Common myeloid progenitor, CD34-positive (primary cell): Measurements from ENCODE around the gene DUSP9.

ENCODE experiments used
- CTCF ChIA-PET: fragments of 350-600 bp; sonication (Branson Sonifier 250); formaldehyde crosslinking; loops from one replicate; lab custom pipeline; 2021; ENCODE audit warnings: antibody characterized with exemption; lab: Charles Lee
- POLR2A ChIA-PET: fragments of 350-600 bp; sonication (Branson Sonifier 250); formaldehyde crosslinking; loops from one replicate; lab custom pipeline; 2021; ENCODE audit warnings: antibody characterized with exemption; lab: Charles Lee
- DNase-seq, 3 donors: peaks; one replicate each; pipeline versions ENCODE4 v3.0.0 to v3.0.0-alpha.2; 2013
- H3K27ac ChIP-seq, 2 experiments: 1 replicate in 1 of 2; 2 replicates in 1 of 2; pipeline ENCODE4 v1.7.0; 2013; ENCODE audit warnings: inconsistent platforms in 2 of 2, low read length in 2 of 2, mild to moderate bottlenecking in 2 of 2, low read depth in 1 of 2, moderate library complexity in 1 of 2; ENCODE audit not compliant: severe bottlenecking in 2 of 2, insufficient read depth in 1 of 2, poor library complexity in 1 of 2
- H3K27me3 ChIP-seq, 5 experiments: replicated peaks in 2 of 5; 1 replicate in 3 of 5; 2 replicates in 2 of 5; pipeline versions ENCODE4 v1.6.1 to v1.7.0; 2013; ENCODE audit warnings: low read length in 4 of 5, mild to moderate bottlenecking in 2 of 5, moderate library complexity in 2 of 5, inconsistent platforms in 1 of 5; ENCODE audit not compliant: insufficient read depth in 5 of 5, control insufficient read depth in 4 of 5
- H3K36me3 ChIP-seq, 4 experiments: 1 replicate in 2 of 4; 2 replicates in 2 of 4; pipeline versions ENCODE4 v1.6.1 to v1.7.0; 2013; ENCODE audit warnings: low read length in 3 of 4, control low read depth in 1 of 4, mild to moderate bottlenecking in 1 of 4; ENCODE audit not compliant: control insufficient read depth in 4 of 4, insufficient read depth in 4 of 4
- H3K4me1 ChIP-seq, 4 experiments: 1 replicate in 3 of 4; 2 replicates in 1 of 4; pipeline versions ENCODE4 v1.6.1 to v1.7.1; 2013; ENCODE audit warnings: low read length in 3 of 4, mild to moderate bottlenecking in 3 of 4, control low read depth in 1 of 4, inconsistent platforms in 1 of 4, moderate library complexity in 1 of 4; ENCODE audit not compliant: control insufficient read depth in 4 of 4, insufficient read depth in 4 of 4; ENCODE audit errors: control extremely low read depth in 1 of 4
- H3K4me3 ChIP-seq, 7 experiments: 1 replicate in 4 of 7; 2 replicates in 3 of 7; pipeline versions ENCODE4 v1.5.1 to v1.7.0; 2013; ENCODE audit warnings: mild to moderate bottlenecking in 7 of 7, low read length in 6 of 7, moderate library complexity in 6 of 7, inconsistent platforms in 2 of 7, low read depth in 2 of 7, control low read depth in 1 of 7; ENCODE audit not compliant: insufficient read depth in 4 of 7, control insufficient read depth in 1 of 7; ENCODE audit errors: extremely low read depth in 1 of 7
- H3K9me3 ChIP-seq, 5 experiments: 1 replicate in 4 of 5; 2 replicates in 1 of 5; pipeline versions ENCODE4 v1.6.1 to v1.7.1; 2013; ENCODE audit warnings: low read length in 4 of 5, mild to moderate bottlenecking in 2 of 5, inconsistent platforms in 1 of 5, low read depth in 1 of 5, moderate library complexity in 1 of 5; ENCODE audit not compliant: control insufficient read depth in 4 of 5, insufficient read depth in 2 of 5; ENCODE audit errors: control extremely low read depth in 1 of 5
- WGBS: methylation state at CpG from one replicate; pipeline ENCODE4 v1.1.5; 2013; ENCODE audit not compliant: insufficient coverage; 5-methylcytosine and 5-hydroxymethylcytosine counted together

DUSP9 gene

DNA sequence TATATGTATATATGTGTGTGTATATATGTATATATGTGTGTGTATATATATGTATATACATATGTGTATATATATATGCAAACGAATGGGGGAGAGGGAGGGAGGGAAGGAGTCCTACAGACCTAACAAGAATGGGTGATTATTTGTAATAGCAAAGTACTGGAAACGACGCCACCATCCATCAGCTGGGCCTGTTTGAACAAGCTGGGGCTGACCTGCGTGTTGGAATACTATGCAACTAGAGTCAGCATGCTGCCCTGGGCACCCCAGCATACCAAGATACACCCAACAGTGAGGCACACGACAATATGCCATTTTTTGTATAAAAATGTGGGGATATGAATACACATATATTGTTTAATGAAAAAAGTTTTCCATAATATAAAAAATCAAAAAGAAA lies 26.4 kb upstream of the DUSP9 start:
- H3K4me1 ChIP-seq: no peaks in the 10 kb centered on the region
- H3K9me3 ChIP-seq: no peaks in the 10 kb centered on the region
- peaks cover 0 to 48% (median 8%) of the 10 kb centered on the region in 5 experiments for H3K27me3 ChIP-seq
- no peak overlapping the region for H3K4me3 ChIP-seq
- 100% methylated on average over 2 of the region's 5 CpGs for WGBS
- H3K27ac ChIP-seq: no peak overlapping the region
- no peaks in the 10 kb centered on the region for H3K36me3 ChIP-seq
- POLR2A ChIA-PET: no interaction called here
- CTCF ChIA-PET: no interaction called here
- DNase-seq: no peak

DNA sequence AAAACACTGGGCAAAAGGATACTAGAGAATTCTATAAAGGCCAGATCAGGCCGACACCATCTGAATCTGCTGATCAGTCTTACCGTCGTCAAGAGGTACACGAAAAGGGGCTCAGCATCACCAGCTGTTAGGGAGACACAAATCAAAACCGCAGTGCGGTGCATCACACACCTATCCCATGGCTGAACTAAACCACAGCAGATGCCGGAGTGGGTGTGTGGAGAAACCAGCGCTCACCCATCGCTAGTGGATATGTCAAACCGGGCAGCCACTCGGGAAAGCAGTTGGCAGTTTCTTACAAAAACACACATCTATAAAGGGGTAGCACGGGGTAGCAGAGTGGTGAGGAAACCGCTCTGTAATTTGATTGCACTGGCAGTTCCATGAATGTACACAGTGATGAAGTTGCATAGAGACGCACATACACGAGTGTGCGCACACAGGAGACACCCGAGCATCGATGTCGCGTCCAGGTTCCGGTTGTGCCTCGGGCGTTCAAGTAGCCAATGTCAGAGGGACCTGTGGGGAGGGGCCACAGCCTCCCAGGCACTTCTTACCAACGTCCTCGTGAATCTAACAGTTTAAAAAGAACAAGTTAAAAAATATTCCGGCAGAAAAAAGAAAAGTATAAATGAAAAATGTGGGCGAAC lies 24.9 kb upstream of the DUSP9 start:
- Histone ChIP-seq H3K9me3 (no peaks in the 10 kb centered on the region), H3K4me3 (no peak overlapping the region), H3K27ac (no peak overlapping the region), H3K36me3 (no peaks in the 10 kb centered on the region), H3K4me1 (no peaks in the 10 kb centered on the region), H3K27me3 (peaks cover 0 to 35% (median 2%) of the 10 kb centered on the region in 5 experiments)
- POLR2A ChIA-PET: no interaction called here
- CTCF ChIA-PET: interaction anchor here (2.6 to 2.9 kb wide), 2 partner anchors 10 to 14 kb away, joined by 6 to 11 read pairs; no protein-coding TSS in a partner anchor
- WGBS: 94% methylated on average over 24 of the region's 27 CpGs
- no peak for DNase-seq

DNA sequence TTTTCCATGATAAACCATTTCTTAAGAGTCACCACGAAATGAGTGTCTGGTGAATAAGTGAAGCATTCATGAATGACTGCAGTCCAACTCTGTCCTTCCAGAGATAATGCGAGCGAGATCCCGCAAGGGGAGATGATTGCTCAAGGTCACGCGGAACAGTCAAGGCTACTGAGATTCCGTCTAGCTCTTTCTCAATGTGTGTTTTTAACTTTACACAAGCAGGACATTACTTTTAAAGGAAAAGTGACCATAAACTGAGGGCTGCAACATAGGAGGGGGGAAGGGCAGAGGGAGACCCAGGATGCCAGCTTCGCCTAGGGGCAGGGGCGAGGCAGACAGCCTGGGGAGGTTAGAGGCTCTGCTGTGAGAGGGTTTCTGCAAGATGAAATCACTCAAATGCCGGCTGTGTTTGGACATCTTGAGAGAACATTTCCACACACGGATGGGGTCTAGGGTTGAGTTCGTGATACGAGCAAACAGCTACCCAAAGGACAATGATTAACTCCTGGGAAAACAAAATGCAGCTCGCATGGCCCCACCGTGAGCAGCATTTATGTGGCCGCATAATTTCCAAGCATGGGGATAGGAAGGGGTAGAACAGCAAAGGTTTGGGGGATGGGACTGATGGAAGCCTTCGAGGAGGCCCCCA lies 24.2 kb upstream of the DUSP9 start:
- POLR2A ChIA-PET: no interaction called here
- no peaks in the 10 kb centered on the region for H3K9me3 ChIP-seq
- no peaks in the 10 kb centered on the region for H3K36me3 ChIP-seq
- WGBS: 90% methylated on average over 16 of the region's 17 CpGs
- H3K4me1 ChIP-seq: peaks cover 0 to 6% (median 1%) of the 10 kb centered on the region in 4 experiments
- no peak for DNase-seq
- no peak overlapping the region for H3K4me3 ChIP-seq
- CTCF ChIA-PET: interaction anchor here (0.9 to 2.9 kb wide), 4 partner anchors 10 to 44 kb away, joined by 3 to 11 read pairs (median 4); no protein-coding TSS in a partner anchor
- peaks cover 0 to 32% (median 2%) of the 10 kb centered on the region in 5 experiments for H3K27me3 ChIP-seq
- H3K27ac ChIP-seq: no peak overlapping the region

- ChIA-PET CTCF (interaction anchor here (0.9 to 2.9 kb wide), 4 partner anchors 11 to 44 kb away, joined by 3 to 11 read pairs (median 4); no protein-coding TSS in a partner anchor), POLR2A (no interaction called here)
- Histone ChIP-seq H3K27ac (no peak overlapping the region), H3K9me3 (no peaks in the 10 kb centered on the region), H3K36me3 (no peaks in the 10 kb centered on the region), H3K4me1 (peaks cover 0 to 10% (median 4%) of the 10 kb centered on the region in 4 experiments), H3K4me3 (no peak overlapping the region), H3K27me3 (peaks cover 0 to 27% (median 0%) of the 10 kb centered on the region in 5 experiments)
- no peak for DNase-seq
- 84% methylated on average over 16 of the region's 16 CpGs for WGBS
Observed at GRCh38 chrX:153623310-153624029, 23.5 kb upstream of the DUSP9 start.

GRCh38 chrX:153624196-153625091 lies 22.6 kb upstream of the DUSP9 start:
- WGBS: 93% methylated on average over 13 of the region's 15 CpGs
- no peaks in the 10 kb centered on the region for H3K36me3 ChIP-seq
- ChIA-PET POLR2A (no interaction called here), CTCF (interaction anchor here (1.1 to 2.9 kb wide), 2 partner anchors 11 to 12 kb away, joined by 6 to 11 read pairs; no protein-coding TSS in a partner anchor)
- DNase-seq: no peak
- H3K4me1 ChIP-seq: peaks cover 0 to 10% (median 4%) of the 10 kb centered on the region in 4 experiments
- peaks cover 0 to 26% (median 0%) of the 10 kb centered on the region in 5 experiments for H3K27me3 ChIP-seq
- H3K9me3 ChIP-seq: no peaks in the 10 kb centered on the region
- no peak overlapping the region for H3K4me3 ChIP-seq
- no peak overlapping the region for H3K27ac ChIP-seq

GRCh38 chrX:153625271-153626024 lies 21.6 kb upstream of the DUSP9 start:
- Histone ChIP-seq H3K36me3 (no peaks in the 10 kb centered on the region), H3K27me3 (peaks cover 0 to 24% (median 0%) of the 10 kb centered on the region in 5 experiments), H3K27ac (no peak overlapping the region), H3K9me3 (no peaks in the 10 kb centered on the region), H3K4me3 (no peak overlapping the region), H3K4me1 (peaks cover 0 to 10% (median 4%) of the 10 kb centered on the region in 4 experiments)
- whole genome bisulfite sequencing: 78% methylated on average over 9 of the region's 21 CpGs
- DNase-seq: no peak
- CTCF ChIA-PET: interaction anchor here (1.1 kb wide), 1 partner anchor 10 kb away, joined by 6 read pairs; no protein-coding TSS in a partner anchor
- POLR2A ChIA-PET: no interaction called here
